ENCODE measurements around the gene OR6C70. TPM values are rescaled to one million over a fixed set of nuclear protein-coding genes. Genes with fewer than 3 reads are reported as not detected.
"Not testable (repeated sequence)": the region's sequence is repeated elsewhere in the genome, so short reads cannot be mapped to it uniquely, and the experiment has no call there.

OR6C70 gene
- total RNA-seq, 1 experiment from 2014 or later, result not detected

DNA sequence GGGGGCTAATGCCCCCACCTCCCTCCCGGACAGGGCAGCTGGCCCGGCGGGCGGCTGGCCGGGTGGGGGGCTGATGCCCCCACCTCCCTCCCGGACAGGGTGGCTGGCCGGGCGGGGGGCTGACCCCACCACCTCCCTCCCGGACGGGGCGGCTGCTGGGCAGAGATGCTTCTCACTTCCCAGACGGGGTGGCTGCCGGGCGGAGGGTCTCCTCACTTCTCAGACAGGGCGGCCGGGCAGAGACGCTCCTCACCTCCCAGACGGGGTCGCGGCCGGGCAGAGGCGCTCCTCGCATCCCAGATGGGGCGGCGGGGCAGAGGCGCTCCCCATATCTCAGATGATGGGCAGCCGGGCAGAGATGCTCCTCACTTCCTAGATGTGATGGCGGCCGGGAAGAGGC, 9.2 kb upstream of the OR6C70 start:
- not testable (repeated sequence) for H3K36me3 Mint-ChIP-seq (ENCODE audit: insufficient read depth in 1 of 3, low read depth in 3 of 3); H4K91ac ChIP-seq (ENCODE audit: insufficient read length, low read depth, low read length); H2BK5ac ChIP-seq (ENCODE audit: insufficient read length, low read length); H3K27me3 ChIP-seq (ENCODE audit: insufficient read depth, low read length); H3K4me2 ChIP-seq (ENCODE audit: insufficient read depth, insufficient read length, low read length); H3K9ac ChIP-seq (ENCODE audit: extremely low read depth, insufficient read length, low read length); H3K4me1 Mint-ChIP-seq; H3K79me1 ChIP-seq (ENCODE audit: insufficient read depth, low read depth, low read length, poor library complexity, severe bottlenecking); H3K27ac Mint-ChIP-seq; H3K27ac ChIP-seq (ENCODE audit: insufficient read length, low read depth, low read length); H3K56ac ChIP-seq (ENCODE audit: insufficient read length, low read depth, low read length); H3T11ph ChIP-seq (ENCODE audit: low read length); H2BK120ac ChIP-seq (ENCODE audit: low read depth, low read length, poor library complexity, severe bottlenecking); H4K8ac ChIP-seq (replicated peaks; ENCODE audit: insufficient read length, low read depth, low read length); H3K9me3 ChIP-seq (ENCODE audit: control insufficient read depth, low read depth, low read length); H3K23ac ChIP-seq (ENCODE audit: insufficient read length, low read depth, low read length); H2BK12ac ChIP-seq (ENCODE audit: insufficient read length, low read depth, low read length); H3K27me3 Mint-ChIP-seq (ENCODE audit: low read depth); H2AFZ ChIP-seq (ENCODE audit: low read length); H3K18ac ChIP-seq (ENCODE audit: insufficient read length, low read depth, low read length); H3K14ac ChIP-seq (ENCODE audit: insufficient read depth, low read length); H3K4me1 ChIP-seq (ENCODE audit: insufficient read depth, low read length); H4K5ac ChIP-seq (ENCODE audit: insufficient read length, low read depth, low read length); H3K4ac ChIP-seq (ENCODE audit: low read depth, low read length); H3K4me3 Mint-ChIP-seq; DNase-seq; H2AK5ac ChIP-seq (ENCODE audit: insufficient read length, low read length); H3K79me2 ChIP-seq (ENCODE audit: insufficient read depth, low read length); H2BK20ac ChIP-seq (ENCODE audit: low read depth, low read length, poor library complexity, severe bottlenecking); H4K20me1 ChIP-seq (ENCODE audit: control insufficient read depth, insufficient read depth, insufficient read length); H2BK15ac ChIP-seq (ENCODE audit: low read depth, low read length); H3K23me2 ChIP-seq (ENCODE audit: insufficient read length, low read depth, low read length, poor library complexity, severe bottlenecking)
- no CpG with 5 or more reads among the region's 29 CpGs for WGBS (ENCODE audit: extremely low coverage, insufficient read length, low lambda C conversion rate)
- peaks cover 9 to 13% of the 10 kb centered on the region in 2 experiments; a peak in 3 of 5 replicates for H3K9me3 Mint-ChIP-seq

Data from H9 (cell line).